SK-N-SH (cell line): ENCODE results near the gene POLD4. TPM values are rescaled to one million over a fixed set of nuclear protein-coding genes. Genes with fewer than 3 reads are reported as not detected.

Experiments used
- CTCF ChIA-PET: fragments of 300-600, 350-600 bp; formaldehyde crosslinking; extraction: SDS; loops from one replicate; lab custom pipeline; 2021; lab: Yijun Ruan, JAX
- POLR2A ChIA-PET: fragments of 350-600 bp; sonication (Branson Sonifier 250); formaldehyde crosslinking; extraction: SDS; loops from one replicate; lab custom pipeline; 2020; ENCODE audit warnings: antibody characterized with exemption, inconsistent platforms; lab: Yijun Ruan, JAX
- DNase-seq: peaks from one replicate; pipeline ENCODE4 v3.0.0; 2012
- H2AFZ ChIP-seq: fragments of 200-600 bp; sonication (generic); 2 replicates; pipeline ENCODE4 v1.8.1; 2016; ENCODE audit warnings: antibody characterized with exemption, mild to moderate bottlenecking, low read depth
- H3F3A ChIP-seq: fragments of 200-600 bp; sonication (generic); replicated peaks from 2 replicates; pipeline ENCODE3; 2016; ENCODE audit warnings: antibody characterized with exemption, mild to moderate bottlenecking; ENCODE audit not compliant: insufficient read depth
- H3K27ac ChIP-seq, 2 experiments: fragments of 200-500 bp in 1 of 2; fragments of 200-600 bp in 1 of 2; sonication (Bioruptor generic) in 1 of 2; sonication (generic), shearing (Covaris generic) in 1 of 2; 2 replicates each; pipeline versions ENCODE4 v1.5.1 to v1.6.1; 2014 to 2016; ENCODE audit warnings: low read depth in 2 of 2, inconsistent platforms in 1 of 2, low read length in 1 of 2, mild to moderate bottlenecking in 1 of 2, mixed read lengths in 1 of 2
- H3K27me3 ChIP-seq: fragments of 200-600 bp; sonication (generic), shearing (Covaris generic); 2 replicates; pipeline ENCODE4 v1.6.1; 2016; ENCODE audit warnings: mixed run types; ENCODE audit not compliant: insufficient read depth
- H3K36me3 ChIP-seq, 2 experiments: fragments of 200-500 bp in 1 of 2; fragments of 200-600 bp in 1 of 2; sonication (Bioruptor generic) in 1 of 2; sonication (generic) in 1 of 2; replicated peaks in 1 of 2; 2 replicates each; pipeline versions ENCODE3 to v1.5.1; 2014 to 2016; ENCODE audit warnings: low read length in 1 of 2, mild to moderate bottlenecking in 1 of 2; ENCODE audit not compliant: insufficient read depth in 2 of 2, control insufficient read depth in 1 of 2
- H3K4me1 ChIP-seq, 2 experiments: fragments of 200-500 bp in 1 of 2; fragments of 200-600 bp in 1 of 2; sonication (Bioruptor generic) in 1 of 2; sonication (generic), shearing (Covaris generic) in 1 of 2; 2 replicates each; pipeline versions ENCODE4 v1.5.1 to v1.6.1; 2014 to 2016; ENCODE audit warnings: low read depth in 1 of 2, low read length in 1 of 2, mixed run types in 1 of 2; ENCODE audit not compliant: insufficient read depth in 2 of 2, control insufficient read depth in 1 of 2
- H3K4me2 ChIP-seq: fragments of 200-600 bp; sonication (generic), shearing (Covaris generic); 2 replicates; pipeline ENCODE4 v1.6.1; 2017; ENCODE audit warnings: mixed run types
- H3K4me3 ChIP-seq, 2 experiments: fragments of 200-500 bp in 1 of 2; fragments of 200-600 bp in 1 of 2; sonication (Bioruptor generic) in 1 of 2; sonication (generic), shearing (Covaris generic) in 1 of 2; 2 replicates each; pipeline versions ENCODE4 v1.5.1 to v1.8.1; 2014 to 2016; ENCODE audit warnings: low read depth in 2 of 2, inconsistent platforms in 1 of 2, low read length in 1 of 2, mild to moderate bottlenecking in 1 of 2, mixed read lengths in 1 of 2, moderate library complexity in 1 of 2
- H3K79me2 ChIP-seq: fragments of 200-600 bp; sonication (generic); 2 replicates; pipeline ENCODE4 v1.8.1; 2017; ENCODE audit warnings: mild to moderate bottlenecking; ENCODE audit not compliant: insufficient read depth
- H3K9ac ChIP-seq: fragments of 200-600 bp; sonication (generic); 2 replicates; pipeline ENCODE4 v1.6.1; 2017; ENCODE audit warnings: mixed run types
- H3K9me2 ChIP-seq: fragments of 200-600 bp; sonication (generic); 2 replicates; pipeline ENCODE4 v1.6.1; 2017; ENCODE audit warnings: mixed run types
- H3K9me3 ChIP-seq: fragments of 200-600 bp; sonication (generic); 2 replicates; pipeline ENCODE4 v1.6.1; 2017; ENCODE audit warnings: mixed run types, mild to moderate bottlenecking, moderate library complexity
- H4K20me1 ChIP-seq: fragments of 200-600 bp; sonication (generic); 2 replicates; pipeline ENCODE4 v1.6.1; 2017; ENCODE audit warnings: mild to moderate bottlenecking, mixed run types; ENCODE audit not compliant: insufficient read depth
- CTCF ChIP-seq: fragments of 200-600 bp; sonication (generic); IDR thresholded peaks from 2 replicates; pipeline ENCODE4 v1.6.1; 2017; ENCODE audit warnings: antibody characterized with exemption, mild to moderate bottlenecking, moderate library complexity
- ELF1 ChIP-seq: IDR thresholded peaks from 2 replicates; pipeline ENCODE4 v1.4.0; 2012
- EP300 ChIP-seq, 2 experiments: IDR thresholded peaks; 2 replicates each; pipeline versions ENCODE4 v1.4.0 to v1.6.1; 2012; ENCODE audit warnings: borderline replicate concordance in 1 of 2, low read depth in 1 of 2, low read length in 1 of 2
- EZH2phosphoT487 ChIP-seq: fragments of 200-600 bp; sonication (generic); IDR thresholded peaks from 2 replicates; pipeline ENCODE4 v1.6.1; 2017; ENCODE audit warnings: low read depth, mixed run types, mild to moderate bottlenecking, antibody characterized with exemption, moderate library complexity, borderline replicate concordance
- FOXJ3 ChIP-seq: sonication (generic); formaldehyde crosslinking; IDR thresholded peaks from 2 replicates; pipeline ENCODE4 v1.5.1; 2020; ENCODE audit warnings: mild to moderate bottlenecking, missing genetic modification reagents
- FOXM1 ChIP-seq: IDR thresholded peaks from 2 replicates; pipeline ENCODE4 v1.4.0; 2012; ENCODE audit warnings: low read depth, mild to moderate bottlenecking
- IRF3 ChIP-seq: fragments of 150-350 bp; IDR thresholded peaks from 2 replicates; pipeline ENCODE4 v1.6.1; 2016; ENCODE audit warnings: mild to moderate bottlenecking, low read depth, low read length
- JUND ChIP-seq: IDR thresholded peaks from 2 replicates; pipeline ENCODE4 v1.4.0; 2012
- MAX ChIP-seq: IDR thresholded peaks from 2 replicates; pipeline ENCODE4 v1.4.0; 2012; ENCODE audit warnings: low read depth
- NFIC ChIP-seq: IDR thresholded peaks from 2 replicates; pipeline ENCODE4 v1.4.0; 2012; ENCODE audit warnings: borderline replicate concordance
- PBX3 ChIP-seq: IDR thresholded peaks from 2 replicates; pipeline ENCODE4; 2012
- POLR2AphosphoS5 ChIP-seq: IDR thresholded peaks from 2 replicates; pipeline ENCODE4 v1.6.1; 2012; ENCODE audit warnings: low read depth, low read length
- RAD21 ChIP-seq: IDR thresholded peaks from 2 replicates; pipeline ENCODE4 v1.6.1; 2012; ENCODE audit warnings: mild to moderate bottlenecking, low read length
- RCOR1 ChIP-seq: fragments of 150-350 bp; IDR thresholded peaks from 2 replicates; pipeline ENCODE4 v1.6.1; 2017; ENCODE audit warnings: antibody characterized with exemption, low read length
- RFX5 ChIP-seq: IDR thresholded peaks from 2 replicates; pipeline ENCODE4 v1.6.1; 2012; ENCODE audit warnings: mild to moderate bottlenecking, improper control_type of control experiment, low read length
- RXRA ChIP-seq: IDR thresholded peaks from 2 replicates; pipeline ENCODE4 v1.4.0; 2012; ENCODE audit warnings: low read depth, mild to moderate bottlenecking, borderline replicate concordance
- SIN3A ChIP-seq: IDR thresholded peaks from 2 replicates; pipeline ENCODE4 v1.6.1; 2012; ENCODE audit warnings: low read depth, mild to moderate bottlenecking, low read length, moderate library complexity, borderline replicate concordance
- TCF12 ChIP-seq: IDR thresholded peaks from 2 replicates; pipeline ENCODE4 v1.4.0; 2012
- TEAD4 ChIP-seq: IDR thresholded peaks from 2 replicates; pipeline ENCODE4 v1.4.0; 2012; ENCODE audit warnings: mild to moderate bottlenecking, borderline replicate concordance; ENCODE audit not compliant: insufficient read depth
- USF1 ChIP-seq: IDR thresholded peaks from 2 replicates; pipeline ENCODE4 v1.4.0; 2012; ENCODE audit warnings: low read depth, borderline replicate concordance
- YY1 ChIP-seq: IDR thresholded peaks from 2 replicates; pipeline ENCODE4 v1.4.0; 2012; ENCODE audit warnings: low read depth, mild to moderate bottlenecking
- WGBS: methylation state at CpG from one replicate; pipeline ENCODE4 v1.1.6; 2017; ENCODE audit warnings: low lambda C conversion rate; 5-methylcytosine and 5-hydroxymethylcytosine counted together
- polyA plus RNA-seq, 3 experiments: library from polyadenylated mRNA; depleted of rRNA; stranded (reverse); fragments of >200 nt; gene quantifications; 2 replicates each; pipeline ENCODE4 v1.2.3, GENCODE V29; 2012

POLD4 gene
- polyA plus RNA-seq, 1 of the 3 experiments (the other 2 are of a cell fraction) = 80.4 TPM

GRCh38 chr11:67308031-67308866 is 45.1 kb downstream of the POLD4 start:
- no peak for DNase-seq
- CTCF ChIA-PET = interaction anchor here (0.8 to 2.6 kb wide), 5 partner anchors 9 to 46 kb away, joined by 3 to 11 read pairs (median 5); no protein-coding TSS in a partner anchor
- Histone ChIP-seq H3K4me2 (no peak overlapping the region), H3K4me3 (no peak overlapping the region), H3K79me2 (no peaks in the 10 kb centered on the region), H3K9ac (no peak overlapping the region), H3K27me3 (no peaks in the 10 kb centered on the region), H3K9me3 (no peaks in the 10 kb centered on the region), H3K9me2 (no peaks in the 10 kb centered on the region), H3F3A (no peaks in the 10 kb centered on the region), H2AFZ (no peak overlapping the region), H3K4me1 (peaks cover 6 to 28% of the 10 kb centered on the region in 2 experiments; a peak in 2 of 4 replicates), H4K20me1 (no peaks in the 10 kb centered on the region), H3K27ac (no peak overlapping the region), H3K36me3 (peaks cover 0 to 5% of the 10 kb centered on the region in 2 experiments)
- TF ChIP-seq SIN3A (no peak), FOXJ3 (CRISPR knock-in tag) (no peak), TCF12 (no peak), EZH2phosphoT487 (no peak)
- POLR2A ChIA-PET = no interaction called here
- 93% methylated on average over 11 of the region's 20 CpGs for WGBS

- H3K36me3 ChIP-seq = peaks cover 0 to 5% of the 10 kb centered on the region in 2 experiments
- POLR2A ChIA-PET = no interaction called here
Measured at GRCh38 chr11:67307545-67308001, 45.8 kb downstream of the POLD4 start.

More at GRCh38 chr11:67307545-67308001, 45.8 kb downstream of the POLD4 start:
- Histone ChIP-seq H3F3A (no peaks in the 10 kb centered on the region), H4K20me1 (no peaks in the 10 kb centered on the region), H3K27ac (no peak overlapping the region), H3K4me2 (no peak overlapping the region), H3K9ac (no peak overlapping the region), H2AFZ (no peak overlapping the region), H3K9me2 (no peaks in the 10 kb centered on the region), H3K27me3 (no peaks in the 10 kb centered on the region), H3K4me3 (no peak overlapping the region), H3K4me1 (peaks cover 11 to 27% of the 10 kb centered on the region in 2 experiments; a peak in 2 of 4 replicates), H3K9me3 (no peaks in the 10 kb centered on the region), H3K79me2 (no peaks in the 10 kb centered on the region)
- TF ChIP-seq RCOR1 (no peak), YY1 (no peak), FOXJ3 (CRISPR knock-in tag) (no peak), RXRA (no peak), RFX5 (no peak), JUND (no peak), NFIC (no peak), FOXM1 (no peak), RAD21 (no peak), CTCF (no peak), POLR2AphosphoS5 (no peak), ELF1 (no peak), EP300 (IDR thresholded peaks at IDR 0.05; ENCODE audit: borderline replicate concordance in 1 of 2, low read depth in 1 of 2, low read length in 1 of 2) (no peak), USF1 (no peak), MAX (no peak), TEAD4 (no peak), IRF3 (no peak), PBX3 (no peak), SIN3A (no peak)
- DNase-seq = no peak
- 93% methylated on average over 5 of the region's 12 CpGs for WGBS
- CTCF ChIA-PET = interaction anchor here (0.8 to 2.6 kb wide), 4 partner anchors 9 to 43 kb away, joined by 3 to 11 read pairs (median 4); no protein-coding TSS in a partner anchor
